Lung (tissue), 13 donors: Measurements from ENCODE around the gene AMMECR1L. TPM values are rescaled to one million over a fixed set of nuclear protein-coding genes. Genes with fewer than 3 reads are reported as not detected.
"Not testable (repeated sequence)": the region's sequence is repeated elsewhere in the genome, so short reads cannot be mapped to it uniquely, and the experiment has no call there.

ENCODE experiments used
- ATAC-seq: fragments of 200-7000 bp; cut with Tn5 transposase; one replicate; pipeline ENCODE4 v1.9.1; 2020; ENCODE audit warnings: moderate number of reproducible peaks; ENCODE audit not compliant: insufficient read depth, low FRiP score
- DNase-seq, 3 donors: peaks; one replicate each; pipeline ENCODE4 v3.0.0-alpha.2; 2013 to 2017
- H3K27ac ChIP-seq, 2 donors: one replicate each; pipeline ENCODE4 v1.5.1; 2013; ENCODE audit warnings: mild to moderate bottlenecking in 2 of 2, moderate library complexity in 2 of 2, control low read depth in 1 of 2, inconsistent platforms in 1 of 2, low read depth in 1 of 2, low read length in 1 of 2
- H3K27me3 ChIP-seq, 3 donors: one replicate each; pipeline ENCODE4 v1.5.1; 2013; ENCODE audit warnings: low read length in 2 of 3; ENCODE audit not compliant: control insufficient read depth in 3 of 3, insufficient read depth in 3 of 3
- H3K36me3 ChIP-seq, 4 donors: one replicate each; pipeline ENCODE4 v1.5.1; 2013; ENCODE audit warnings: low read length in 4 of 4, mild to moderate bottlenecking in 1 of 4, moderate library complexity in 1 of 4; ENCODE audit not compliant: control insufficient read depth in 4 of 4, insufficient read depth in 4 of 4
- H3K4me1 ChIP-seq, 5 donors: one replicate each; pipeline ENCODE4 v1.5.1; 2013; ENCODE audit warnings: low read length in 5 of 5, mild to moderate bottlenecking in 2 of 5, moderate library complexity in 1 of 5; ENCODE audit not compliant: control insufficient read depth in 5 of 5, insufficient read depth in 5 of 5
- H3K4me3 ChIP-seq: one replicate; pipeline ENCODE4 v1.5.1; 2013; ENCODE audit warnings: mild to moderate bottlenecking, control low read depth, moderate library complexity
- H3K9ac ChIP-seq, 2 donors: one replicate each; pipeline ENCODE4 v1.5.1; 2013; ENCODE audit warnings: low read length in 2 of 2, control low read depth in 1 of 2; ENCODE audit not compliant: insufficient read depth in 1 of 2
- H3K9me3 ChIP-seq, 4 donors: one replicate each; pipeline ENCODE4 v1.5.1; 2013; ENCODE audit warnings: low read length in 3 of 4, mild to moderate bottlenecking in 1 of 4, moderate library complexity in 1 of 4; ENCODE audit not compliant: control insufficient read depth in 4 of 4, insufficient read depth in 3 of 4
- CTCF ChIP-seq: IDR thresholded peaks from 2 replicates; pipeline ENCODE4 v1.5.1; 2012; ENCODE audit warnings: mild to moderate bottlenecking; ENCODE audit errors: control extremely low read depth, extremely low read depth
- WGBS, 2 donors: extraction: QIAGEN DNeasy Blood & Tissue Kit; methylation state at CpG; one replicate each; pipeline ENCODE4 v1.1.7; 2013; 5-methylcytosine and 5-hydroxymethylcytosine counted together
- polyA plus RNA-seq, 2 donors: library from polyadenylated mRNA; stranded (reverse); fragments of 200-250 nt; gene quantifications; one replicate each; pipeline ENCODE4 v1.2.1, GENCODE V29; 2013
- small RNA-seq: library from RNA; depleted of rRNA; stranded (forward); fragments of <200 nt; gene quantifications from one replicate; pipeline ENCODE3, GENCODE V24; 2014; ENCODE audit warnings: low replicate concordance
- total RNA-seq, 2 donors: library from RNA; depleted of rRNA in 1 of 2; stranded (reverse); fragments of >200 nt in 1 of 2; gene quantifications; one replicate each; pipeline ENCODE4 v1.2.1, GENCODE V29; 2014 to 2021
- donor health status: control.
- donor health status: control.
- donor health status: Bipolar disorder and iron deficiency.
- donor health status: healthy.
- donor health status: DM: yes; HTN: yes; CAD: no.

AMMECR1L gene
- total and polyA plus RNA-seq, 4 donors, result 7.0 to 15.2 (median 11.7) TPM

- no peak overlapping the region for H3K27ac ChIP-seq
- WGBS, 2 donors, result 77 to 85% methylated on average over 8 of the region's 8 CpGs
- ATAC-seq (no peak), DNase-seq (no peak)
- no peak overlapping the region for H3K4me3 ChIP-seq
- TF ChIP-seq CTCF, result no peak
- no peaks in the 10 kb centered on the region for H3K36me3 ChIP-seq
- no peak overlapping the region for H3K9ac ChIP-seq
- no peaks in the 10 kb centered on the region for H3K4me1 ChIP-seq
- peaks cover 0 to 21% (median 8%) of the 10 kb centered on the region in 4 donors for H3K9me3 ChIP-seq
- no peaks in the 10 kb centered on the region for H3K27me3 ChIP-seq
Observed at GRCh38 chr2:127818794-127819425, 66.8 kb downstream of the AMMECR1L start.

- no peaks in the 10 kb centered on the region for H3K4me1 ChIP-seq
- TF ChIP-seq CTCF, result no peak
Observed at GRCh38 chr2:127818241-127818640, 67.5 kb downstream of the AMMECR1L start.

GRCh38 chr2:127814677-127815076, 71.1 kb downstream of the AMMECR1L start:
- ATAC-seq (no peak), DNase-seq (no peak)
- TF ChIP-seq CTCF, result no peak
- Histone ChIP-seq H3K9ac (no peak overlapping the region), H3K27ac (no peak overlapping the region), H3K4me3 (no peak overlapping the region), H3K27me3 (no peaks in the 10 kb centered on the region), H3K9me3 (peaks cover 0 to 5% (median 1%) of the 10 kb centered on the region in 4 donors), H3K4me1 (peaks cover 0 to 5% (median 0%) of the 10 kb centered on the region in 5 donors), H3K36me3 (peaks cover 0 to 6% (median 0%) of the 10 kb centered on the region in 4 donors)
- 95 to 97% methylated on average over 1 of the region's 1 CpG for WGBS, 2 donors

More at GRCh38 chr2:127818241-127818640, 67.5 kb downstream of the AMMECR1L start:
- no peaks in the 10 kb centered on the region for H3K27me3 ChIP-seq
- H3K27ac ChIP-seq, result no peak overlapping the region
- H3K36me3 ChIP-seq, result no peaks in the 10 kb centered on the region
- DNase-seq (no peak), ATAC-seq (no peak)
- H3K9ac ChIP-seq, result no peak overlapping the region
- 86 to 92% methylated on average over 5 of the region's 5 CpGs for WGBS, 2 donors
- peaks cover 0 to 21% (median 8%) of the 10 kb centered on the region in 4 donors for H3K9me3 ChIP-seq
- H3K4me3 ChIP-seq, result no peak overlapping the region

GRCh38 chr2:127812441-127812840, 73.3 kb downstream of the AMMECR1L start:
- ATAC-seq, DNase-seq, H3K4me1 ChIP-seq, H3K36me3 ChIP-seq, H3K27ac ChIP-seq, H3K9ac ChIP-seq, H3K27me3 ChIP-seq, H3K9me3 ChIP-seq, H3K4me3 ChIP-seq: not testable (repeated sequence)
- 92 to 95% methylated on average over 3 of the region's 3 CpGs for WGBS, 2 donors

Small RNAs within 50 kb of the gene (small RNA-seq; reads per million reads assigned to genes)
- gene AC012306.1 (not detected), gene RF00017 (not detected), gene RF00019 (not detected), gene RNU6-395P (not detected)

Other genes with a start within 250 kb of the AMMECR1L start
- gene GPR17, start 239.8 kb downstream of the AMMECR1L start, total RNA-seq, result under 1 TPM in 1 of 2 donors, not detected in 1; 0.40 TPM
- gene GPR17, start 239.8 kb downstream of the AMMECR1L start, polyA plus RNA-seq, result 1 to 10 TPM in 1 of 2 donors, under 1 TPM in 1; 0.30 to 1.4 TPM
- gene LIMS2, start 210.4 kb downstream of the AMMECR1L start, total RNA-seq, result 100 to 1,000 TPM in 1 of 2 donors, 10 to 100 TPM in 1; 22.2 to 111 TPM
- 100 to 1,000 TPM in 1 of 2 donors, 10 to 100 TPM in 1; 49.6 to 138 TPM for gene LIMS2, start 210.4 kb downstream of the AMMECR1L start, polyA plus RNA-seq
- gene SFT2D3, start 184.5 kb downstream of the AMMECR1L start, total RNA-seq, result 10 to 100 TPM in 1 of 2 donors, 1 to 10 TPM in 1; 7.1 to 11.0 TPM
- 1 to 10 TPM; 5.0 to 9.9 TPM for gene SFT2D3, start 184.5 kb downstream of the AMMECR1L start, polyA plus RNA-seq
- gene WDR33, start 74.8 kb downstream of the AMMECR1L start, total RNA-seq, result 10 to 100 TPM; 42.4 to 93.0 TPM
- 10 to 100 TPM; 11.6 to 16.0 TPM for gene WDR33, start 74.8 kb downstream of the AMMECR1L start, polyA plus RNA-seq
- 10 to 100 TPM; 21.6 to 22.6 TPM for gene POLR2D, start 27.8 kb downstream of the AMMECR1L start, total RNA-seq
- 10 to 100 TPM; 12.2 to 12.3 TPM for gene POLR2D, start 27.8 kb downstream of the AMMECR1L start, polyA plus RNA-seq
- gene SAP130, start 142.1 kb upstream of the AMMECR1L start, total RNA-seq, result 10 to 100 TPM in 1 of 2 donors, 1 to 10 TPM in 1; 6.9 to 22.5 TPM
- 1 to 10 TPM; 5.2 to 7.1 TPM for gene SAP130, start 142.1 kb upstream of the AMMECR1L start, polyA plus RNA-seq
- gene UGGT1, start 205.2 kb upstream of the AMMECR1L start, total RNA-seq, result 10 to 100 TPM; 47.0 to 57.7 TPM
- gene UGGT1, start 205.2 kb upstream of the AMMECR1L start, polyA plus RNA-seq, result 10 to 100 TPM in 1 of 2 donors, 1 to 10 TPM in 1; 9.4 to 18.6 TPM